ENCODE measurements around the gene KSR1.
A peak's percentile ranks its signal among the peaks of the same experiment; 100 is the strongest.

The KSR1 gene

DNA sequence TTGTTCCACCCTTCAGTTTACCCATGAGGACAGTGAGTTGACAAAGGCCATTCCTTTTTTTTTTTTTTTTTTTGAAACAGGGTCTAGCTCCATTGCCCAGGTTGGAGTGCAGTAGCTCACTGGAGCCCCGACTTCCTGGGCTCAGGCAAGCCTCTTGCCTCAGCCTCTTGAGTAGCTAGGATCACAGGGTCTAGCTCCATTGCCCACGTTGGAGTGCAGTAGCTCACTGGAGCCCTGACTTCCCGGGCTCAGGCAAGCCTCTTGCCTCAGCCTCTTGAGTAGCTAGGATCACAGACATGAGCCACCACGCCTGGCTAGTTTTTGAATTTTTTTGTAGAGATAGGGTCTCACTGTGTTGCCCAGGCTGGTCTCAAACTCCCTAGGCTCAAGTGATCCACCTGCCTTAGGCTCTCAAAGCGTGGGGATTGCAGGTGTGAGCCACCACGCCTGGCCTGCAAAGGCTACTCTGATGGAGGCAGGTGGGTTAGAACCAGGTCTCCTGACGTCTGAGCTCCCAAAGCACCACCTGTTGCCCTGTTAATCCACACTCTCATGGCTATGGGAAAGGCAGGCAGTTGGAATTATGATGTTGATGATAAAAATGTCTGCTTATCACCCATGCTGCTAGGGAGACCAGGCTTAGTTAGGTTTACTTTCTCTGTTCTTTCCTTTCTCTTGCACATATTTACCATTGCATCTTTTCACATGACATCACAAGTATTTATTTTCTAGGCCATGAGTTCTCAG, 65.2 kb downstream of the KSR1 start:
- peaks cover 54% of the 10 kb centered on the region for H3K4me1 ChIP-seq (ENCODE audit: insufficient read depth, low read length)
- no peaks in the 10 kb centered on the region for H3K36me3 ChIP-seq (ENCODE audit: insufficient read depth, low read length)
- H3K9me3 ChIP-seq (ENCODE audit: insufficient read depth, low read depth, low read length), result no peaks in the 10 kb centered on the region
- no peak overlapping the region for H3K4me3 ChIP-seq (ENCODE audit: low read length)
- no peak overlapping the region for H3K27ac ChIP-seq (ENCODE audit: low read depth, low read length)
- no peak overlapping the region for H3K9ac ChIP-seq (ENCODE audit: low read depth, low read length)
- WGBS, result 91% methylated on average over 7 of the region's 7 CpGs
- no peaks in the 10 kb centered on the region for H3K27me3 ChIP-seq (ENCODE audit: insufficient read depth, low read length)

DNA sequence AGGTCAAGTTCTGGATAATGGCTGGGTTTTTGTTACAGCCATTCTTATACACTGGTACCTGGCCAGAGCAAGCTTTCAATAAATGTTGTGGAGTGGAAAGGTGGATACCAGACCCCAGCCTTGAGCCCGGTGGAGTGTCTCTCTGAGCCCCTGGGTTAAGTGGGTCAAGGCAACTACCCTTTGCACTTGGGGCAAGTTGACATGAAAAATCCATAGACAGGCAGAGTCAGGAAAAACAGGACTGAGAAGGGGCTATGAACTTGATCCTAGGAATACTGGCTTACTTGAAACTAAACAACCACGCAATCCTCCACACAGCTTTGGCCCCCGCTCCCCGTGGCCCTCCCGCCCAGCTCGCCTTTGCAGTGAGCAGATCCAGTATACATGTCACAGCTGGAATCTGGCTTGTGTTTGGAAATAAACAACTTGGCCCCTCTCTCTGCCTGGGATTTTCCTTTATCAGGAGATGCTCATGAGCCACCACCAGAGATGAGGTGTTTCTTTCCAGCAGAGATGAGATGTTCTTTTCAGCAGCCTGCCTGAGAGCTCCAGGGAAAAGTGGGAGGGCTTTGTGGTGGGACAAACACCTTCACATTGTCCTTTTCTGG, 65.9 kb downstream of the KSR1 start:
- Histone ChIP-seq H3K4me3 (ENCODE audit: low read length) (no peak overlapping the region), H3K4me1 (ENCODE audit: insufficient read depth, low read length) (peaks cover 53% of the 10 kb centered on the region), H3K9me3 (ENCODE audit: insufficient read depth, low read depth, low read length) (no peaks in the 10 kb centered on the region), H3K9ac (ENCODE audit: low read depth, low read length) (no peak overlapping the region), H3K27me3 (ENCODE audit: insufficient read depth, low read length) (no peaks in the 10 kb centered on the region), H3K27ac (ENCODE audit: low read depth, low read length) (no peak overlapping the region), H3K36me3 (ENCODE audit: insufficient read depth, low read length) (no peaks in the 10 kb centered on the region)
- WGBS, result 93% methylated on average over 6 of the region's 6 CpGs

GRCh38 chr17:27523712-27524111, 67.5 kb downstream of the KSR1 start:
- Histone ChIP-seq H3K27me3 (ENCODE audit: insufficient read depth, low read length) (no peaks in the 10 kb centered on the region), H3K4me1 (ENCODE audit: insufficient read depth, low read length) (peaks cover 49% of the 10 kb centered on the region), H3K9me3 (ENCODE audit: insufficient read depth, low read depth, low read length) (no peaks in the 10 kb centered on the region), H3K27ac (ENCODE audit: low read depth, low read length) (no peak overlapping the region), H3K4me3 (ENCODE audit: low read length) (no peak overlapping the region), H3K36me3 (ENCODE audit: insufficient read depth, low read length) (no peaks in the 10 kb centered on the region), H3K9ac (ENCODE audit: low read depth, low read length) (no peak overlapping the region)
- WGBS, result 87% methylated on average over 1 of the region's 1 CpG

GRCh38 chr17:27524594-27524993, 68.3 kb downstream of the KSR1 start:
- WGBS, result 93% methylated on average over 1 of the region's 2 CpGs
- H3K27me3 ChIP-seq (ENCODE audit: insufficient read depth, low read length), result no peaks in the 10 kb centered on the region

GRCh38 chr17:27525316-27525715, 69.1 kb downstream of the KSR1 start:
- H3K9ac ChIP-seq (ENCODE audit: low read depth, low read length), result no peak overlapping the region
- peaks cover 48% of the 10 kb centered on the region for H3K4me1 ChIP-seq (ENCODE audit: insufficient read depth, low read length)
- WGBS, result 88% methylated on average over 2 of the region's 2 CpGs
- no peak overlapping the region for H3K27ac ChIP-seq (ENCODE audit: low read depth, low read length)
- no peak overlapping the region for H3K4me3 ChIP-seq (ENCODE audit: low read length)
- no peaks in the 10 kb centered on the region for H3K36me3 ChIP-seq (ENCODE audit: insufficient read depth, low read length)
- no peaks in the 10 kb centered on the region for H3K27me3 ChIP-seq (ENCODE audit: insufficient read depth, low read length)
- H3K9me3 ChIP-seq (ENCODE audit: insufficient read depth, low read depth, low read length), result no peaks in the 10 kb centered on the region

More at GRCh38 chr17:27524594-27524993, 68.3 kb downstream of the KSR1 start:
- Histone ChIP-seq H3K4me1 (ENCODE audit: insufficient read depth, low read length) (peaks cover 49% of the 10 kb centered on the region), H3K9me3 (ENCODE audit: insufficient read depth, low read depth, low read length) (no peaks in the 10 kb centered on the region), H3K36me3 (ENCODE audit: insufficient read depth, low read length) (no peaks in the 10 kb centered on the region), H3K4me3 (ENCODE audit: low read length) (no peak overlapping the region), H3K9ac (ENCODE audit: low read depth, low read length) (no peak overlapping the region), H3K27ac (ENCODE audit: low read depth, low read length) (no peak overlapping the region)

DNA sequence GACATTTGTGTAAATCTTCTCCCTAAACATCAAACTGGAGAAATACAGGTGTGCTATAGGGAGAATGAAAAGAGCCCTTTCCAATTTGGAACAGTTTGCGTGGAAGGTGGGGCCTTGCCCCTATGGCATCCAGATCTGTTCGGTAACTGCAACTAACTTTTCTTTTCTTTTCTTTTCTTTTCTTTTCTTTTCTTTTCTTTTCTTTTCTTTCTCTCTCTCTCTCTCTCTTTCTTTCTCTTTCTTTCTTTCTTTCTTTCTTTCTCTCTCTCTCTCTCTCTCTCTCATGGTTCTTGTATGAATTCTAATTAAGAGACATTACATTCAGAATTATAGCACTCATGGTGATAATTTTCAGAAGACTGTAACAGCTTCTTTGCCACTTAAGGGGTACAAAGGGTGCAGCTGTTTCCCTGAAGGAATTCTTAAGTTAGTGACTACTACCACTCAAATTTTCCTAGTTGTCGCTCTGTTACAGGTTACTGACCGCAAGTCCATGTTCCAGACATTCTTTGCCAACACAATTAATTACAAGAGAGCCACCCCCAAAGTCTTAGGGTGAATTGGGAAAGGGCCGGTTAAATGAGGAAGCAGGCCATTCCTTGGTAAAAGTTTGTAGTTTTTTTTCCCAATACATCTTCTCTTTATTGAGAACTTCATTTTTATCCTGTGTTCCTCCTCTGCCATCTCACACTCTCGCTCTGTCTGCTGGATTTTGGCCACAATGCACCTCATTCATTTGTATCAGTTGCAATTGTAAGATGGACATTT, 69.8 kb downstream of the KSR1 start:
- no peaks in the 10 kb centered on the region for H3K9me3 ChIP-seq (ENCODE audit: insufficient read depth, low read depth, low read length)
- H3K4me3 ChIP-seq (ENCODE audit: low read length), result no peak overlapping the region
- H3K36me3 ChIP-seq (ENCODE audit: insufficient read depth, low read length), result no peaks in the 10 kb centered on the region
- 93% methylated on average over 4 of the region's 6 CpGs for WGBS
- H3K4me1 ChIP-seq (ENCODE audit: insufficient read depth, low read length), result peaks cover 50% of the 10 kb centered on the region
- no peaks in the 10 kb centered on the region for H3K27me3 ChIP-seq (ENCODE audit: insufficient read depth, low read length)
- H3K27ac ChIP-seq (ENCODE audit: low read depth, low read length), result no peak overlapping the region
- H3K9ac ChIP-seq (ENCODE audit: low read depth, low read length), result no peak overlapping the region

DNA sequence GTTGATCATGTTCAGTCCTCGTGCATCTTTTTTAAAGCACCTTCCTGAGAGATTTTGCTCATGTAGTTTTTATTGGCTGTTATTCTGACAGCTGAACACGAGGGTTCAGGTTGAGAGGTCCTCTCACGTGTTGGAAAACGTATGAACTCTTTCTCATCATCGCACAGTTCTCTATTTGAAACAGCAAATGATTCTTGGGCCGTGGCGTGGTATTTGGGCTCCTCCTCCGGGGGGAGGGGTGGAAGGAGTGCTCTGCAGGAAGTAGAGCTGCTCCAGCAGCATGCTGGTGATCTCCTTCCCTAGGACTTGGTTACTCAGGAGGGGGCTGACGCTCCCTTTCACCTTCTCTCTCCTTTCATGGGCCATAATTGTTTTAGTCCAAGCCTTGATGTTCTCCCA, 70.4 kb downstream of the KSR1 start:
- H3K27me3 ChIP-seq (ENCODE audit: insufficient read depth, low read length), result no peaks in the 10 kb centered on the region
- H3K36me3 ChIP-seq (ENCODE audit: insufficient read depth, low read length), result no peaks in the 10 kb centered on the region
- H3K9ac ChIP-seq (ENCODE audit: low read depth, low read length), result no peak overlapping the region
- no peak overlapping the region for H3K4me3 ChIP-seq (ENCODE audit: low read length)
- no peak overlapping the region for H3K27ac ChIP-seq (ENCODE audit: low read depth, low read length)
- no peaks in the 10 kb centered on the region for H3K9me3 ChIP-seq (ENCODE audit: insufficient read depth, low read depth, low read length)
- WGBS, result 30% methylated on average over 9 of the region's 9 CpGs
- peaks cover 53% of the 10 kb centered on the region for H3K4me1 ChIP-seq (ENCODE audit: insufficient read depth, low read length)

- Histone ChIP-seq H3K4me3 (ENCODE audit: low read length) (no peak overlapping the region), H3K27me3 (ENCODE audit: insufficient read depth, low read length) (no peaks in the 10 kb centered on the region), H3K27ac (ENCODE audit: low read depth, low read length) (no peak overlapping the region), H3K36me3 (ENCODE audit: insufficient read depth, low read length) (no peaks in the 10 kb centered on the region), H3K4me1 (ENCODE audit: insufficient read depth, low read length) (peaks cover 50% of the 10 kb centered on the region), H3K9ac (ENCODE audit: low read depth, low read length) (0 out of 2 replicates have a peak overlapping the region, but pooled peaks have one; percentile 34), H3K9me3 (ENCODE audit: insufficient read depth, low read depth, low read length) (no peaks in the 10 kb centered on the region)
- WGBS, result 74% methylated on average over 7 of the region's 7 CpGs
Measured at GRCh38 chr17:27529230-27529796, 73.1 kb downstream of the KSR1 start.

DNA sequence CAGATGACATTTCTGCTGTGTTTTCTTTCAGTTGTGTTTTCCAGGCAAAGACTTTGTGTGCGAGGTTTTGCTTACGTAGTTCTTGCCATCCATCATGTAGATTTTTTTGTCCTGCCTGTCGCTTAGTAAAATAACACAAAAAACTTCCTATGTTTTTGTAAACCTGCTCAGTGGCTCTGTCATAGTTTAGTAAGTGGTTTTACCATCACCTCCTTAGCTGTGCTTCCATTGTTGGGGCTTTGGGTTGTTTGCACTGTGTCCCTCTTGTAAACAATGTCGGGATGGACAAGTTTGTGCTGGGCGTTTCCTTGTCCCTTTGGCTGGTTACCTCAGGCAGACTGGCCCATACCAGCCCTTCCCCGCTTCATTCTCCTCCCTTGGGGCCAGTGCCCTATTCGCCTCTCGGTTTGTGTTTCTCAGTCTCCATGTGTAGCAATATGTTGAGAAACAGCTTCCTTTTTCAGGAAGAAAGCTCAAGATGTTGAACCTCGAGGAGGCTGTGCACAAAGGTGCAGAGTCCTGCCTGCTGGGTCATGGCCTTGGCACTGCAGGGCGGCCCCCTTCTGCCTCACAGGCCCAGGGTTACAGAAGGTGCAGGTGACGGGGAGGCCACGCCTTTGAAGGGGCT, 74.6 kb downstream of the KSR1 start:
- Histone ChIP-seq H3K9ac (ENCODE audit: low read depth, low read length) (no peak overlapping the region), H3K27me3 (ENCODE audit: insufficient read depth, low read length) (no peaks in the 10 kb centered on the region), H3K9me3 (ENCODE audit: insufficient read depth, low read depth, low read length) (no peaks in the 10 kb centered on the region), H3K27ac (ENCODE audit: low read depth, low read length) (no peak overlapping the region), H3K4me3 (ENCODE audit: low read length) (no peak overlapping the region), H3K36me3 (ENCODE audit: insufficient read depth, low read length) (no peaks in the 10 kb centered on the region), H3K4me1 (ENCODE audit: insufficient read depth, low read length) (peaks cover 51% of the 10 kb centered on the region)
- 90% methylated on average over 12 of the region's 12 CpGs for WGBS

DNA sequence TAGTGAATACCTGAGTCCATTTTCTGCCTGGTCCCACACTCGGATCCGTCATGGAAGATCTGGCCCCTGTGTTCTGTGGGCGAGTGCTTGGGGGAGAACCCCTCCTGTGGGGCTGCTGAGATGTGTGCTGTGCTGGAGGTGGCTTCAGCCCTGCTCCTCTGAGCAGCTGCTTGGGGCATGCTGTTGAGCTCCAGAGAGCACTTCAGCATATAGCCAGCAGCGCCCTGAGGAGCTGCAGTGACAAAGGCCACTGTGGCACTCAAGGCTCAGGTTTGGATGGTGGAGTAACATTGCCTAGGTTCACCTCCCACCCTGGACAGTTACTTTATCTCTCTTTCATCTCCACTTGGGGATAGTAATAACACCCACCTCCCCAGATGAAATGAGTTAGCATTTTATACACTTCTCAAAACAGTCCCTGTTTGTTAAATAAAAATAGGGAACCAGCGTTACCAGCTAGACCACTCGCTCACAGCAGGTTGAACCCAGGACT, 75.3 kb downstream of the KSR1 start:
- no peak overlapping the region for H3K27ac ChIP-seq (ENCODE audit: low read depth, low read length)
- no peak overlapping the region for H3K4me3 ChIP-seq (ENCODE audit: low read length)
- WGBS, result 93% methylated on average over 6 of the region's 6 CpGs

More for the DNA sequence above, 75.3 kb downstream of the KSR1 start:
- Histone ChIP-seq H3K27me3 (ENCODE audit: insufficient read depth, low read length) (no peaks in the 10 kb centered on the region), H3K9me3 (ENCODE audit: insufficient read depth, low read depth, low read length) (no peaks in the 10 kb centered on the region), H3K4me1 (ENCODE audit: insufficient read depth, low read length) (peaks cover 51% of the 10 kb centered on the region), H3K36me3 (ENCODE audit: insufficient read depth, low read length) (no peaks in the 10 kb centered on the region), H3K9ac (ENCODE audit: low read depth, low read length) (no peak overlapping the region)
